GM13976 (cell line): Measurements from ENCODE around the gene FUNDC2.

Experiments
- DNase-seq: peaks from one replicate; pipeline ENCODE4 v3.0.0; 2012; ENCODE audit warnings: low spot score
- CTCF ChIP-seq: IDR thresholded peaks from 2 replicates; pipeline ENCODE4 v1.5.1; 2012; ENCODE audit warnings: borderline replicate concordance, mild to moderate bottlenecking; ENCODE audit not compliant: insufficient read depth; ENCODE audit errors: extremely low read depth, missing control alignments, control extremely low read depth
- in situ Hi-C: fragments of 300-500 bp; cut with MboI; formaldehyde crosslinking; loops from one replicate; pipeline ENCODE4 v1.12.0; 2022; ENCODE audit warnings: low sequenced_read_pairs, mixed read lengths, inconsistent platforms; ENCODE audit not compliant: unreplicated experiment

FUNDC2 gene

GRCh38 chrX:155023907-155024833, 2.5 kb upstream of the FUNDC2 start:
- in situ Hi-C loops: no loop called here
- TF ChIP-seq CTCF: no peak
- DNase-seq: no peak

- DNase-seq: no peak
- in situ Hi-C loops: no loop called here
- no peak for TF ChIP-seq CTCF
Measured at GRCh38 chrX:155026420-155026726, 271 bp upstream of the FUNDC2 start.

- in situ Hi-C loops: no loop called here
- TF ChIP-seq CTCF: no peak
- no peak for DNase-seq
Measured at GRCh38 chrX:155027509-155028066, 944 bp downstream of the FUNDC2 start.

- peak; percentile 3 for TF ChIP-seq CTCF
- DNase-seq: no peak
- in situ Hi-C loops: no loop called here
Measured at GRCh38 chrX:155028129-155028528, 1.5 kb downstream of the FUNDC2 start.

- no peak for TF ChIP-seq CTCF
- in situ Hi-C loops: no loop called here
- no peak for DNase-seq
Measured at GRCh38 chrX:155028877-155029291, 2.2 kb downstream of the FUNDC2 start.

- in situ Hi-C loops: no loop called here
- no peak for DNase-seq
- no peak for TF ChIP-seq CTCF
Measured at GRCh38 chrX:155031657-155032056, 5.0 kb downstream of the FUNDC2 start.

GRCh38 chrX:155035688-155036087, 9.0 kb downstream of the FUNDC2 start:
- in situ Hi-C loops: no loop called here
- no peak for TF ChIP-seq CTCF
- DNase-seq: no peak
